ENCODE data around the gene NUB1.

NUB1 gene

GRCh38 chr7:151342102-151342646 lies 562 bp downstream of the NUB1 start:
- Histone ChIP-seq H3K23ac (ENCODE audit: low read length) (no peak overlapping the region), H3K79me1 (ENCODE audit: low read length) (peaks cover 3% of the 10 kb centered on the region), H3K27ac (ENCODE audit: low read depth, low read length) (no peak overlapping the region), H3K79me2 (ENCODE audit: control insufficient read depth, insufficient read depth, low read length) (peaks cover 3% of the 10 kb centered on the region), H3K27me3 (ENCODE audit: insufficient read depth, low read length, poor library complexity) (no peaks in the 10 kb centered on the region), H3K4me2 (ENCODE audit: low read length) (no peak overlapping the region), H3K4ac (ENCODE audit: low read depth, low read length) (no peak overlapping the region), H3K18ac (ENCODE audit: low read length) (no peak overlapping the region), H3K4me1 (ENCODE audit: control insufficient read depth, low read depth, low read length) (no peaks in the 10 kb centered on the region), H4K5ac (ENCODE audit: low read length) (no peak overlapping the region), H2BK5ac (ENCODE audit: low read length) (no peak overlapping the region), H2BK15ac (replicated peaks; ENCODE audit: low read depth) (no peak overlapping the region), H4K8ac (ENCODE audit: low read depth, low read length) (peak overlapping the region; percentile 67), H3K36me3 (ENCODE audit: control insufficient read depth, insufficient read depth, low read length) (no peaks in the 10 kb centered on the region), H3K4me3 (ENCODE audit: low read length) (peak overlapping the region; percentile 74), H2AK5ac (ENCODE audit: low read length) (no peak overlapping the region), H3K56ac (ENCODE audit: low read length) (peak overlapping the region; percentile 93), H2BK120ac (ENCODE audit: low read depth, low read length) (no peak overlapping the region), H3K9ac (ENCODE audit: low read length) (peak overlapping the region; percentile 88)
- no peak for DNase-seq
- no CpG with 5 or more reads among the region's 11 CpGs for WGBS (ENCODE audit: extremely low coverage, insufficient coverage, low lambda C conversion rate)

GRCh38 chr7:151342811-151343210 lies 1.2 kb downstream of the NUB1 start:
- Histone ChIP-seq H4K5ac (ENCODE audit: low read length) (no peak overlapping the region), H4K8ac (ENCODE audit: low read depth, low read length) (no peak overlapping the region), H2BK5ac (ENCODE audit: low read length) (no peak overlapping the region), H2AK5ac (ENCODE audit: low read length) (no peak overlapping the region), H3K4me1 (ENCODE audit: control insufficient read depth, low read depth, low read length) (no peaks in the 10 kb centered on the region), H3K18ac (ENCODE audit: low read length) (no peak overlapping the region), H3K4me3 (ENCODE audit: low read length) (no peak overlapping the region), H3K23ac (ENCODE audit: low read length) (no peak overlapping the region), H2BK120ac (ENCODE audit: low read depth, low read length) (no peak overlapping the region), H2BK15ac (replicated peaks; ENCODE audit: low read depth) (no peak overlapping the region), H3K79me2 (ENCODE audit: control insufficient read depth, insufficient read depth, low read length) (peaks cover 3% of the 10 kb centered on the region), H3K27me3 (ENCODE audit: insufficient read depth, low read length, poor library complexity) (no peaks in the 10 kb centered on the region), H3K56ac (ENCODE audit: low read length) (no peak overlapping the region), H3K4ac (ENCODE audit: low read depth, low read length) (no peak overlapping the region), H3K4me2 (ENCODE audit: low read length) (no peak overlapping the region), H3K27ac (ENCODE audit: low read depth, low read length) (no peak overlapping the region), H3K79me1 (ENCODE audit: low read length) (peaks cover 3% of the 10 kb centered on the region), H3K36me3 (ENCODE audit: control insufficient read depth, insufficient read depth, low read length) (no peaks in the 10 kb centered on the region), H3K9ac (ENCODE audit: low read length) (no peak overlapping the region)
- DNase-seq: no peak
- WGBS (ENCODE audit: extremely low coverage, insufficient coverage, low lambda C conversion rate): 100% methylated on average over 1 of the region's 8 CpGs

GRCh38 chr7:151343516-151343915 lies 1.9 kb downstream of the NUB1 start:
- no peak overlapping the region for H3K27ac ChIP-seq (ENCODE audit: low read depth, low read length)
- no peak overlapping the region for H2BK120ac ChIP-seq (ENCODE audit: low read depth, low read length)
- H3K56ac ChIP-seq (ENCODE audit: low read length): no peak overlapping the region
- no peak overlapping the region for H2BK15ac ChIP-seq (replicated peaks; ENCODE audit: low read depth)
- no peak overlapping the region for H3K4me2 ChIP-seq (ENCODE audit: low read length)
- H3K4me1 ChIP-seq (ENCODE audit: control insufficient read depth, low read depth, low read length): no peaks in the 10 kb centered on the region
- WGBS (ENCODE audit: extremely low coverage, insufficient coverage, low lambda C conversion rate): no CpG with 5 or more reads among the region's 9 CpGs
- no peak overlapping the region for H2BK5ac ChIP-seq (ENCODE audit: low read length)
- H3K79me2 ChIP-seq (ENCODE audit: control insufficient read depth, insufficient read depth, low read length): peaks cover 3% of the 10 kb centered on the region
- no peak overlapping the region for H2AK5ac ChIP-seq (ENCODE audit: low read length)
- no peak overlapping the region for H3K23ac ChIP-seq (ENCODE audit: low read length)
- H3K79me1 ChIP-seq (ENCODE audit: low read length): peaks cover 3% of the 10 kb centered on the region
- no peak overlapping the region for H3K9ac ChIP-seq (ENCODE audit: low read length)
- no peaks in the 10 kb centered on the region for H3K27me3 ChIP-seq (ENCODE audit: insufficient read depth, low read length, poor library complexity)
- no peak overlapping the region for H3K4ac ChIP-seq (ENCODE audit: low read depth, low read length)
- H3K36me3 ChIP-seq (ENCODE audit: control insufficient read depth, insufficient read depth, low read length): no peaks in the 10 kb centered on the region
- DNase-seq: no peak
- no peak overlapping the region for H4K8ac ChIP-seq (ENCODE audit: low read depth, low read length)
- H3K18ac ChIP-seq (ENCODE audit: low read length): no peak overlapping the region
- no peak overlapping the region for H4K5ac ChIP-seq (ENCODE audit: low read length)
- no peak overlapping the region for H3K4me3 ChIP-seq (ENCODE audit: low read length)

GRCh38 chr7:151345576-151346469 lies 4.2 kb downstream of the NUB1 start:
- Histone ChIP-seq H2AK5ac (ENCODE audit: low read length) (no peak overlapping the region), H3K18ac (ENCODE audit: low read length) (no peak overlapping the region), H4K8ac (ENCODE audit: low read depth, low read length) (no peak overlapping the region), H3K36me3 (ENCODE audit: control insufficient read depth, insufficient read depth, low read length) (no peaks in the 10 kb centered on the region), H3K4ac (ENCODE audit: low read depth, low read length) (no peak overlapping the region), H3K27me3 (ENCODE audit: insufficient read depth, low read length, poor library complexity) (no peaks in the 10 kb centered on the region), H3K27ac (ENCODE audit: low read depth, low read length) (no peak overlapping the region), H3K79me2 (ENCODE audit: control insufficient read depth, insufficient read depth, low read length) (peaks cover 3% of the 10 kb centered on the region), H4K5ac (ENCODE audit: low read length) (no peak overlapping the region), H2BK15ac (replicated peaks; ENCODE audit: low read depth) (no peak overlapping the region), H3K56ac (ENCODE audit: low read length) (no peak overlapping the region), H2BK120ac (ENCODE audit: low read depth, low read length) (no peak overlapping the region), H3K23ac (ENCODE audit: low read length) (no peak overlapping the region), H3K9ac (ENCODE audit: low read length) (no peak overlapping the region), H2BK5ac (ENCODE audit: low read length) (no peak overlapping the region), H3K79me1 (ENCODE audit: low read length) (peaks cover 3% of the 10 kb centered on the region), H3K4me1 (ENCODE audit: control insufficient read depth, low read depth, low read length) (no peaks in the 10 kb centered on the region), H3K4me2 (ENCODE audit: low read length) (no peak overlapping the region), H3K4me3 (ENCODE audit: low read length) (no peak overlapping the region)
- no CpG with 5 or more reads among the region's 2 CpGs for WGBS (ENCODE audit: extremely low coverage, insufficient coverage, low lambda C conversion rate)
- DNase-seq: no peak

GRCh38 chr7:151346470-151346769 lies 4.8 kb downstream of the NUB1 start:
- WGBS (ENCODE audit: extremely low coverage, insufficient coverage, low lambda C conversion rate): no CpG with 5 or more reads among the region's 2 CpGs
- H3K36me3 ChIP-seq (ENCODE audit: control insufficient read depth, insufficient read depth, low read length): no peaks in the 10 kb centered on the region

More at GRCh38 chr7:151346470-151346769, 4.8 kb downstream of the NUB1 start:
- no peak overlapping the region for H4K8ac ChIP-seq (ENCODE audit: low read depth, low read length)
- no peaks in the 10 kb centered on the region for H3K4me1 ChIP-seq (ENCODE audit: control insufficient read depth, low read depth, low read length)
- no peak overlapping the region for H3K27ac ChIP-seq (ENCODE audit: low read depth, low read length)
- no peak for DNase-seq
- H3K27me3 ChIP-seq (ENCODE audit: insufficient read depth, low read length, poor library complexity): no peaks in the 10 kb centered on the region
- no peak overlapping the region for H2BK120ac ChIP-seq (ENCODE audit: low read depth, low read length)
- H2BK15ac ChIP-seq (replicated peaks; ENCODE audit: low read depth): no peak overlapping the region
- H3K9ac ChIP-seq (ENCODE audit: low read length): no peak overlapping the region
- no peak overlapping the region for H3K4me2 ChIP-seq (ENCODE audit: low read length)
- H3K79me1 ChIP-seq (ENCODE audit: low read length): peaks cover 3% of the 10 kb centered on the region
- no peak overlapping the region for H3K56ac ChIP-seq (ENCODE audit: low read length)
- H3K4me3 ChIP-seq (ENCODE audit: low read length): no peak overlapping the region
- H3K18ac ChIP-seq (ENCODE audit: low read length): no peak overlapping the region
- H2AK5ac ChIP-seq (ENCODE audit: low read length): no peak overlapping the region
- H3K23ac ChIP-seq (ENCODE audit: low read length): no peak overlapping the region
- no peak overlapping the region for H4K5ac ChIP-seq (ENCODE audit: low read length)
- H3K4ac ChIP-seq (ENCODE audit: low read depth, low read length): no peak overlapping the region
- no peak overlapping the region for H2BK5ac ChIP-seq (ENCODE audit: low read length)
- H3K79me2 ChIP-seq (ENCODE audit: control insufficient read depth, insufficient read depth, low read length): peaks cover 3% of the 10 kb centered on the region

All from mesendoderm (in vitro differentiated cells).